CD4-positive, alpha-beta T cell (primary cell): Measurements from ENCODE around the gene PKNOX2. TPM values are rescaled to one million over a fixed set of nuclear protein-coding genes. Genes with fewer than 3 reads are reported as not detected.

Source experiments
- ATAC-seq: fragments of 200-7000 bp; cut with Tn5 transposase; one replicate; pipeline ENCODE4 v1.10.0; 2022; ENCODE audit warnings: mild to moderate bottlenecking; ENCODE audit not compliant: poor library complexity
- CTCF ChIA-PET: fragments of 350-600 bp; sonication (Branson Sonifier 250); formaldehyde crosslinking; loops from one replicate; lab custom pipeline; 2021; ENCODE audit warnings: antibody characterized with exemption, inconsistent platforms; lab: Charles Lee
- POLR2A ChIA-PET: fragments of 350-600 bp; sonication (Branson Sonifier 250); formaldehyde crosslinking; loops from one replicate; lab custom pipeline; 2021; ENCODE audit warnings: antibody characterized with exemption, inconsistent platforms; lab: Charles Lee
- DNase-seq, 14 experiments: peaks; one replicate each; pipeline ENCODE4 v3.0.0-alpha.2; 2013 to 2020; ENCODE audit warnings: mixed read lengths in 2 of 14
- H3K27ac ChIP-seq, 2 donors: one replicate each; pipeline versions ENCODE4 v1.5.1 to v1.7.0; 2013; ENCODE audit warnings: low read length in 2 of 2, low read depth in 1 of 2, mild to moderate bottlenecking in 1 of 2
- H3K27me3 ChIP-seq, 2 experiments: 1 replicate in 1 of 2; 2 replicates in 1 of 2; pipeline versions ENCODE4 v1.6.1 to v1.7.0; 2013; ENCODE audit warnings: low read length in 2 of 2, control low read depth in 1 of 2, mild to moderate bottlenecking in 1 of 2, moderate library complexity in 1 of 2; ENCODE audit not compliant: insufficient read depth in 2 of 2, control insufficient read depth in 1 of 2
- H3K36me3 ChIP-seq: one replicate; pipeline ENCODE4 v1.6.1; 2013; ENCODE audit warnings: low read length, control low read depth; ENCODE audit not compliant: insufficient read depth
- H3K4me1 ChIP-seq: one replicate; pipeline ENCODE4 v1.6.1; 2013; ENCODE audit warnings: low read length, control low read depth; ENCODE audit not compliant: insufficient read depth
- H3K4me3 ChIP-seq: one replicate; pipeline ENCODE4 v1.5.1; 2013; ENCODE audit warnings: mild to moderate bottlenecking, low read length, moderate library complexity
- H3K9me3 ChIP-seq, 2 experiments: 1 replicate in 1 of 2; 2 replicates in 1 of 2; pipeline versions ENCODE4 v1.6.1 to v1.7.0; 2013; ENCODE audit warnings: low read length in 2 of 2, mild to moderate bottlenecking in 2 of 2, control low read depth in 1 of 2, moderate library complexity in 1 of 2; ENCODE audit not compliant: control insufficient read depth in 1 of 2, insufficient read depth in 1 of 2
- H3K27ac Mint-ChIP-seq: one replicate; pipeline ENCODE4 v1.8.0; 2020; ENCODE audit warnings: mixed read lengths
- H3K27me3 Mint-ChIP-seq: one replicate; pipeline ENCODE4 v1.8.0; 2021; ENCODE audit warnings: mixed read lengths
- H3K36me3 Mint-ChIP-seq: one replicate; pipeline ENCODE4 v1.8.0; 2021; ENCODE audit warnings: low read depth, mixed read lengths
- H3K4me1 Mint-ChIP-seq: one replicate; pipeline ENCODE4 v1.8.0; 2021; ENCODE audit warnings: low read depth, mixed read lengths
- H3K4me3 Mint-ChIP-seq: one replicate; pipeline ENCODE4 v1.8.0; 2020; ENCODE audit warnings: mild to moderate bottlenecking, mixed read lengths
- H3K9me3 Mint-ChIP-seq: one replicate; pipeline ENCODE4 v1.8.0; 2020; ENCODE audit warnings: mixed read lengths
- CTCF ChIP-seq: fragments of 200-600 bp; IDR thresholded peaks from one replicate; pipeline ENCODE4 v1.8.0; 2022; ENCODE audit warnings: antibody characterized with exemption, mild to moderate bottlenecking
- intact Hi-C, 2 experiments: fragments of 100-400 bp; cut with DNase I in 1 of 2; cut with micrococcal nuclease in 1 of 2; formaldehyde crosslinking; loops; one replicate each; pipeline versions ENCODE4 v1.15.1 to v1.9.0; 2023 to 2025; cut with DNase I, micrococcal nuclease
- total RNA-seq, 174 experiments: library from RNA in 2 of 174; stranded (reverse) in 2 of 174; gene quantifications; one replicate each; pipeline ENCODE4 v1.2.3 and lab custom pipeline; 2021 to 2026

PKNOX2 gene
- total RNA-seq, 2 experiments from 2014 or later: not detected

- H3K4me1 Mint-ChIP-seq: no peaks in the 10 kb centered on the region
- intact Hi-C loops: no loop called here
- H3K4me3 ChIP-seq: no peak overlapping the region
Observed at GRCh38 chr11:125331357-125332035, 166.9 kb downstream of the PKNOX2 start.

GRCh38 chr11:125332821-125333220 is 168.3 kb downstream of the PKNOX2 start:
- Mint-ChIP-seq H3K4me1 (no peaks in the 10 kb centered on the region), H3K27ac (no peak overlapping the region), H3K36me3 (no peaks in the 10 kb centered on the region), H3K9me3 (no peaks in the 10 kb centered on the region), H3K4me3 (no peak overlapping the region), H3K27me3 (peaks cover 11% of the 10 kb centered on the region)
- intact Hi-C loops: no loop called here
- no peak for ATAC-seq
- ChIA-PET CTCF (no interaction called here), POLR2A (no interaction called here)
- TF ChIP-seq CTCF: no peak
- H3K27me3 ChIP-seq: no peaks in the 10 kb centered on the region
- no peak overlapping the region for H3K27ac ChIP-seq
- no peaks in the 10 kb centered on the region for H3K9me3 ChIP-seq
- H3K36me3 ChIP-seq: no peaks in the 10 kb centered on the region
- DNase-seq: no peak
- H3K4me3 ChIP-seq: no peak overlapping the region
- no peaks in the 10 kb centered on the region for H3K4me1 ChIP-seq

More at GRCh38 chr11:125331357-125332035, 166.9 kb downstream of the PKNOX2 start:
- no peaks in the 10 kb centered on the region for H3K9me3 ChIP-seq
- DNase-seq (no peak), ATAC-seq (no peak)
- no peak for TF ChIP-seq CTCF
- H3K4me1 ChIP-seq: no peaks in the 10 kb centered on the region
- no peaks in the 10 kb centered on the region for H3K27me3 ChIP-seq
- H3K27ac ChIP-seq: no peak overlapping the region
- Mint-ChIP-seq H3K36me3 (no peaks in the 10 kb centered on the region), H3K27ac (no peak overlapping the region), H3K9me3 (no peaks in the 10 kb centered on the region), H3K4me3 (no peak overlapping the region), H3K27me3 (peaks cover 14% of the 10 kb centered on the region)
- CTCF ChIA-PET: no interaction called here
- POLR2A ChIA-PET: no interaction called here
- no peaks in the 10 kb centered on the region for H3K36me3 ChIP-seq

- no peak for ATAC-seq
- peaks cover 14% of the 10 kb centered on the region for H3K27me3 Mint-ChIP-seq
- no peak overlapping the region for H3K27ac Mint-ChIP-seq
- Histone ChIP-seq H3K27ac (no peak overlapping the region), H3K27me3 (no peaks in the 10 kb centered on the region), H3K4me3 (no peak overlapping the region), H3K4me1 (no peaks in the 10 kb centered on the region), H3K9me3 (no peaks in the 10 kb centered on the region), H3K36me3 (no peaks in the 10 kb centered on the region)
- H3K4me1 Mint-ChIP-seq: no peaks in the 10 kb centered on the region
- no peaks in the 10 kb centered on the region for H3K36me3 Mint-ChIP-seq
- H3K4me3 Mint-ChIP-seq: no peak overlapping the region
- DNase-seq: no peak
- intact Hi-C loops: no loop called here
- ChIA-PET CTCF (no interaction called here), POLR2A (no interaction called here)
- no peak for TF ChIP-seq CTCF
- no peaks in the 10 kb centered on the region for H3K9me3 Mint-ChIP-seq
Observed at GRCh38 chr11:125333354-125334073, 169.0 kb downstream of the PKNOX2 start.
